OCI-LY1 (cell line): ENCODE results near the gene PGM2L1.

Source experiments
- H2AFZ ChIP-seq: fragments of 200-600 bp; sonication (generic), shearing (Covaris generic); 2 replicates; pipeline ENCODE4 v1.6.0; 2014; ENCODE audit warnings: antibody characterized with exemption, mild to moderate bottlenecking, low read length
- H3F3A ChIP-seq: fragments of 200-600 bp; sonication (generic), shearing (Covaris generic); 2 replicates; pipeline ENCODE4 v1.6.0; 2014; ENCODE audit warnings: mild to moderate bottlenecking, antibody characterized with exemption, low read length, moderate library complexity; ENCODE audit not compliant: insufficient read depth
- H3K27ac ChIP-seq: fragments of 200-600 bp; sonication (generic); 2 replicates; pipeline ENCODE4 v1.5.1; 2014; ENCODE audit warnings: low read length, mixed run types, mild to moderate bottlenecking, low read depth; ENCODE audit not compliant: poor library complexity, severe bottlenecking
- H3K27me3 ChIP-seq: fragments of 200-600 bp; sonication (generic); 2 replicates; pipeline ENCODE4 v1.6.0; 2014; ENCODE audit warnings: antibody characterized with exemption, mild to moderate bottlenecking, low read length, moderate library complexity; ENCODE audit not compliant: insufficient read depth
- H3K36me3 ChIP-seq: fragments of 200-600 bp; sonication (generic); 2 replicates; pipeline ENCODE4 v1.6.1; 2014; ENCODE audit warnings: mild to moderate bottlenecking, antibody characterized with exemption, low read length, moderate library complexity, mixed read lengths; ENCODE audit not compliant: insufficient read depth
- H3K4me1 ChIP-seq: fragments of 200-600 bp; sonication (generic); 2 replicates; pipeline ENCODE4 v1.5.1; 2014; ENCODE audit warnings: mild to moderate bottlenecking, low read length, moderate library complexity; ENCODE audit not compliant: insufficient read depth, severe bottlenecking
- H3K4me2 ChIP-seq: fragments of 200-600 bp; sonication (generic), shearing (Covaris generic); 2 replicates; pipeline ENCODE4 v1.6.1; 2014; ENCODE audit warnings: low read length
- H3K4me3 ChIP-seq: fragments of 200-600 bp; sonication (generic); 2 replicates; pipeline ENCODE4 v1.5.1; 2014; ENCODE audit warnings: low read length, low read depth, mild to moderate bottlenecking, mixed read lengths; ENCODE audit not compliant: poor library complexity, severe bottlenecking
- H3K79me2 ChIP-seq: fragments of 200-600 bp; shearing (Covaris generic); 2 replicates; pipeline ENCODE4 v1.6.1; 2016; ENCODE audit warnings: mixed run types, low read length, mixed read lengths; ENCODE audit not compliant: insufficient read depth
- H3K9ac ChIP-seq: fragments of 200-600 bp; sonication (generic), shearing (Covaris generic); 2 replicates; pipeline ENCODE4 v1.6.1; 2014; ENCODE audit warnings: mild to moderate bottlenecking, low read length, mixed read lengths
- H3K9me2 ChIP-seq: fragments of 200-600 bp; sonication (generic), shearing (Covaris generic); 2 replicates; pipeline ENCODE4 v1.6.1; 2014; ENCODE audit warnings: low read depth, mild to moderate bottlenecking, low read length, mixed read lengths
- H3K9me3 ChIP-seq: fragments of 200-600 bp; shearing (Covaris generic); 2 replicates; pipeline ENCODE4 v1.6.1; 2014; ENCODE audit warnings: low read length, mixed read lengths
- H4K20me1 ChIP-seq: fragments of 200-600 bp; sonication (generic), shearing (Covaris generic); 2 replicates; pipeline ENCODE4 v1.6.0; 2016; ENCODE audit warnings: mild to moderate bottlenecking, low read length; ENCODE audit not compliant: insufficient read depth
- CTCF ChIP-seq: fragments of 200-600 bp; sonication (generic), shearing (Covaris generic); IDR thresholded peaks from 2 replicates; pipeline ENCODE4 v1.5.1; 2017; ENCODE audit warnings: mild to moderate bottlenecking, antibody characterized with exemption, low read length, moderate library complexity, mixed read lengths
- EZH2 ChIP-seq: fragments of 200-600 bp; sonication (generic), shearing (Covaris generic); IDR thresholded peaks from 2 replicates; pipeline ENCODE4 v1.8.0; 2017; ENCODE audit warnings: borderline replicate concordance, mixed run types, mild to moderate bottlenecking, antibody characterized with exemption, low read length, moderate library complexity, mixed read lengths

The PGM2L1 gene

DNA sequence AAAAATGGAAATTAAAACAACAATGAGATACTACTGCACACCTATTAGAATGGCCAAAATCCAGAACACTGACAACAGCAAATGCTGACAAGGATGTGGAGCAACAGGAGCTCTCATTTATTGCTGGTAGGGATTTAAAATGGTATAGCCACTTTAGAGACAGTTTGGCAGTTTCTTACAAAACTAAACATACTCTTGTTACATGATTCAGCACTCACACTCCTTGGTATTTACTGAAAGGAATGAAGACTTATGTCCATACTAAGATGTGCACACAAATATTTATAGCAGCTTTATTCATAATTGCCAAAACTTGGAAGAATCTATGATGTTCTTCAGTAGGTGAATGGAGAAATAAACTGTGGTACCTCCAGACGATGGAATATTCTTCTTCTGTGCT is 40.8 kb downstream of the PGM2L1 start:
- H3K9ac ChIP-seq, result no peak overlapping the region
- no peaks in the 10 kb centered on the region for H3K9me2 ChIP-seq
- no peak overlapping the region for H3K4me2 ChIP-seq
- H3K4me1 ChIP-seq, result no peaks in the 10 kb centered on the region
- no peaks in the 10 kb centered on the region for H3K9me3 ChIP-seq
- no peaks in the 10 kb centered on the region for H4K20me1 ChIP-seq
- no peaks in the 10 kb centered on the region; the same call in 1 of the 2 replicates for H3K36me3 ChIP-seq
- no peaks in the 10 kb centered on the region for H3K27me3 ChIP-seq
- no peak overlapping the region for H3K27ac ChIP-seq
- no peaks in the 10 kb centered on the region for H3K79me2 ChIP-seq
- no peak overlapping the region for H3K4me3 ChIP-seq
- H2AFZ ChIP-seq, result no peak overlapping the region
- no peaks in the 10 kb centered on the region for H3F3A ChIP-seq
- TF ChIP-seq EZH2, result no peak
- TF ChIP-seq CTCF, result no peak

DNA sequence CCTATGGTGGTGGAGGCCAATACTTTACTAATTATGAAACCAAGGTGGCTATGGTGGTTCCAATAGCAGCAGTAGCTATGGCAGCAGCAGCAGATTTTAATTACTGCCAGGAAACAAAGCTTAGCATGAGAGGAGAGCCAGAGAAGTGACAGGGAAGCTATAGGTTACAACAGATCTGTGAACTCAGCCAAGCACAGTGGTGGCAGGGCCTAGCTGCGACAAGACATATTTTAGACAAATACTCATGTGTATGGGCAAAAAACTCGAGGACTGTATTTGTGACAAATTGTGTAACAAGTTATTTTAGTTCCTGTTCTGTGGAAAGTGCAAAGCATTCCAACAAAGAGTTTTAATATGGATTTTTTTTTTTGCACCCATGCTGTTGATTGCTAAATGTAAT is 42.6 kb downstream of the PGM2L1 start:
- no peaks in the 10 kb centered on the region for H3F3A ChIP-seq
- no peaks in the 10 kb centered on the region for H3K9me2 ChIP-seq
- H3K27ac ChIP-seq, result no peak overlapping the region
- H3K27me3 ChIP-seq, result no peaks in the 10 kb centered on the region
- no peak overlapping the region for H3K9ac ChIP-seq
- H3K79me2 ChIP-seq, result no peaks in the 10 kb centered on the region
- TF ChIP-seq CTCF, result no peak
- TF ChIP-seq EZH2, result no peak
- no peaks in the 10 kb centered on the region for H4K20me1 ChIP-seq
- H3K4me3 ChIP-seq, result no peak overlapping the region
- H3K4me2 ChIP-seq, result no peak overlapping the region
- H2AFZ ChIP-seq, result no peak overlapping the region
- no peaks in the 10 kb centered on the region for H3K4me1 ChIP-seq
- no peaks in the 10 kb centered on the region; the same call in 1 of the 2 replicates for H3K36me3 ChIP-seq
- no peaks in the 10 kb centered on the region for H3K9me3 ChIP-seq

GRCh38 chr11:74354036-74354435 is 44.2 kb downstream of the PGM2L1 start:
- Histone ChIP-seq H3K4me1 (no peaks in the 10 kb centered on the region), H3K79me2 (no peaks in the 10 kb centered on the region), H3K4me3 (no peak overlapping the region), H3K9me2 (no peaks in the 10 kb centered on the region), H3K9ac (no peak overlapping the region), H3K9me3 (no peaks in the 10 kb centered on the region), H3K27ac (no peak overlapping the region), H3K27me3 (no peaks in the 10 kb centered on the region), H3F3A (no peaks in the 10 kb centered on the region), H4K20me1 (no peaks in the 10 kb centered on the region), H2AFZ (no peak overlapping the region), H3K4me2 (no peak overlapping the region), H3K36me3 (no peaks in the 10 kb centered on the region)
- TF ChIP-seq EZH2, result no peak
- TF ChIP-seq CTCF, result no peak
